ENCODE data around the gene SIRPD. TPM values are rescaled to one million over a fixed set of nuclear protein-coding genes. Genes with fewer than 3 reads are reported as not detected.
"Not testable (repeated sequence)": the region's sequence is repeated elsewhere in the genome, so short reads cannot be mapped to it uniquely, and the experiment has no call there.

Gene SIRPD
- polyA plus RNA-seq, 1 donor, result 0.19 TPM

- WGBS (ENCODE audit: insufficient coverage, low lambda C conversion rate), result no CpG with 5 or more reads among the region's 8 CpGs
- H3K27me3 ChIP-seq (ENCODE audit: control insufficient read depth, insufficient read depth, low read length); H3K4me3 ChIP-seq (ENCODE audit: low read length); H3K4me1 ChIP-seq (ENCODE audit: control insufficient read depth, insufficient read depth, low read length); H3K27ac ChIP-seq (ENCODE audit: low read length); H3K36me3 ChIP-seq (ENCODE audit: control insufficient read depth, insufficient read depth, low read length); H3K9me3 ChIP-seq (ENCODE audit: control insufficient read depth, low read depth, low read length); DNase-seq: not testable (repeated sequence)
Measured at GRCh38 chr20:1571583-1571982, 14.1 kb upstream of the SIRPD start.

GRCh38 chr20:1569415-1569881 is 11.9 kb upstream of the SIRPD start:
- Histone ChIP-seq H3K36me3 (ENCODE audit: control insufficient read depth, insufficient read depth, low read length) (no peaks in the 10 kb centered on the region), H3K27ac (ENCODE audit: low read length) (no peak overlapping the region), H3K4me1 (ENCODE audit: control insufficient read depth, insufficient read depth, low read length) (no peaks in the 10 kb centered on the region), H3K27me3 (ENCODE audit: control insufficient read depth, insufficient read depth, low read length) (peaks cover 3% of the 10 kb centered on the region), H3K4me3 (ENCODE audit: low read length) (no peak overlapping the region), H3K9me3 (ENCODE audit: control insufficient read depth, low read depth, low read length) (no peaks in the 10 kb centered on the region)
- no peak for DNase-seq
- WGBS (ENCODE audit: insufficient coverage, low lambda C conversion rate), result no CpG with 5 or more reads among the region's 7 CpGs

- Histone ChIP-seq H3K27ac (ENCODE audit: low read length) (no peak overlapping the region), H3K4me3 (ENCODE audit: low read length) (no peak overlapping the region), H3K4me1 (ENCODE audit: control insufficient read depth, insufficient read depth, low read length) (no peaks in the 10 kb centered on the region), H3K9me3 (ENCODE audit: control insufficient read depth, low read depth, low read length) (no peaks in the 10 kb centered on the region), H3K36me3 (ENCODE audit: control insufficient read depth, insufficient read depth, low read length) (no peaks in the 10 kb centered on the region), H3K27me3 (ENCODE audit: control insufficient read depth, insufficient read depth, low read length) (peaks cover 3% of the 10 kb centered on the region)
- WGBS (ENCODE audit: insufficient coverage, low lambda C conversion rate), result no CpG with 5 or more reads among the region's 1 CpG
- no peak for DNase-seq
Measured at GRCh38 chr20:1568163-1568490, 10.6 kb upstream of the SIRPD start.

GRCh38 chr20:1567392-1568162 is 10.1 kb upstream of the SIRPD start:
- Histone ChIP-seq H3K4me3 (ENCODE audit: low read length) (no peak overlapping the region), H3K27me3 (ENCODE audit: control insufficient read depth, insufficient read depth, low read length) (peaks cover 3% of the 10 kb centered on the region), H3K27ac (ENCODE audit: low read length) (no peak overlapping the region), H3K36me3 (ENCODE audit: control insufficient read depth, insufficient read depth, low read length) (no peaks in the 10 kb centered on the region), H3K4me1 (ENCODE audit: control insufficient read depth, insufficient read depth, low read length) (no peaks in the 10 kb centered on the region), H3K9me3 (ENCODE audit: control insufficient read depth, low read depth, low read length) (no peaks in the 10 kb centered on the region)
- no peak for DNase-seq
- WGBS (ENCODE audit: insufficient coverage, low lambda C conversion rate), result no CpG with 5 or more reads among the region's 6 CpGs

GRCh38 chr20:1566701-1567100 is 9.2 kb upstream of the SIRPD start:
- WGBS (ENCODE audit: insufficient coverage, low lambda C conversion rate), result 100% methylated on average over 1 of the region's 2 CpGs
- DNase-seq, result no peak

GRCh38 chr20:1565461-1565860 is 8.0 kb upstream of the SIRPD start:
- H3K9me3 ChIP-seq (ENCODE audit: control insufficient read depth, low read depth, low read length), result no peaks in the 10 kb centered on the region
- H3K4me3 ChIP-seq (ENCODE audit: low read length), result no peak overlapping the region
- no peak overlapping the region for H3K27ac ChIP-seq (ENCODE audit: low read length)
- no peak for DNase-seq
- no peaks in the 10 kb centered on the region for H3K36me3 ChIP-seq (ENCODE audit: control insufficient read depth, insufficient read depth, low read length)
- no peaks in the 10 kb centered on the region for H3K4me1 ChIP-seq (ENCODE audit: control insufficient read depth, insufficient read depth, low read length)
- H3K27me3 ChIP-seq (ENCODE audit: control insufficient read depth, insufficient read depth, low read length), result peaks cover 3% of the 10 kb centered on the region
- no CpG with 5 or more reads among the region's 2 CpGs for WGBS (ENCODE audit: insufficient coverage, low lambda C conversion rate)

More at GRCh38 chr20:1566701-1567100, 9.2 kb upstream of the SIRPD start:
- Histone ChIP-seq H3K4me1 (ENCODE audit: control insufficient read depth, insufficient read depth, low read length) (no peaks in the 10 kb centered on the region), H3K27ac (ENCODE audit: low read length) (no peak overlapping the region), H3K36me3 (ENCODE audit: control insufficient read depth, insufficient read depth, low read length) (no peaks in the 10 kb centered on the region), H3K4me3 (ENCODE audit: low read length) (no peak overlapping the region), H3K9me3 (ENCODE audit: control insufficient read depth, low read depth, low read length) (no peaks in the 10 kb centered on the region), H3K27me3 (ENCODE audit: control insufficient read depth, insufficient read depth, low read length) (peaks cover 3% of the 10 kb centered on the region)

GRCh38 chr20:1563598-1563997 is 6.1 kb upstream of the SIRPD start:
- H3K36me3 ChIP-seq (ENCODE audit: control insufficient read depth, insufficient read depth, low read length), result no peaks in the 10 kb centered on the region
- H3K27ac ChIP-seq (ENCODE audit: low read length), result no peak overlapping the region
- no peak overlapping the region for H3K4me3 ChIP-seq (ENCODE audit: low read length)
- H3K4me1 ChIP-seq (ENCODE audit: control insufficient read depth, insufficient read depth, low read length), result no peaks in the 10 kb centered on the region
- DNase-seq, result no peak
- H3K9me3 ChIP-seq (ENCODE audit: control insufficient read depth, low read depth, low read length), result no peaks in the 10 kb centered on the region
- H3K27me3 ChIP-seq (ENCODE audit: control insufficient read depth, insufficient read depth, low read length), result peaks cover 3% of the 10 kb centered on the region
- WGBS (ENCODE audit: insufficient coverage, low lambda C conversion rate), result no CpG with 5 or more reads among the region's 2 CpGs

GRCh38 chr20:1562622-1563021 is 5.1 kb upstream of the SIRPD start:
- DNase-seq, result no peak

GRCh38 chr20:1561350-1561749 is 3.8 kb upstream of the SIRPD start:
- Histone ChIP-seq H3K27me3 (ENCODE audit: control insufficient read depth, insufficient read depth, low read length) (no peaks in the 10 kb centered on the region), H3K36me3 (ENCODE audit: control insufficient read depth, insufficient read depth, low read length) (no peaks in the 10 kb centered on the region), H3K27ac (ENCODE audit: low read length) (no peak overlapping the region), H3K4me1 (ENCODE audit: control insufficient read depth, insufficient read depth, low read length) (no peaks in the 10 kb centered on the region), H3K4me3 (ENCODE audit: low read length) (no peak overlapping the region), H3K9me3 (ENCODE audit: control insufficient read depth, low read depth, low read length) (no peaks in the 10 kb centered on the region)
- 71% methylated on average over 2 of the region's 2 CpGs for WGBS (ENCODE audit: insufficient coverage, low lambda C conversion rate)
- no peak for DNase-seq

More at GRCh38 chr20:1562622-1563021, 5.1 kb upstream of the SIRPD start:
- WGBS (ENCODE audit: insufficient coverage, low lambda C conversion rate), result no CpG with 5 or more reads among the region's 2 CpGs
- no peaks in the 10 kb centered on the region for H3K9me3 ChIP-seq (ENCODE audit: control insufficient read depth, low read depth, low read length)
- no peaks in the 10 kb centered on the region for H3K4me1 ChIP-seq (ENCODE audit: control insufficient read depth, insufficient read depth, low read length)
- no peak overlapping the region for H3K27ac ChIP-seq (ENCODE audit: low read length)
- H3K36me3 ChIP-seq (ENCODE audit: control insufficient read depth, insufficient read depth, low read length), result no peaks in the 10 kb centered on the region
- no peaks in the 10 kb centered on the region for H3K27me3 ChIP-seq (ENCODE audit: control insufficient read depth, insufficient read depth, low read length)
- no peak overlapping the region for H3K4me3 ChIP-seq (ENCODE audit: low read length)

GRCh38 chr20:1555952-1556351 is 1.6 kb downstream of the SIRPD start:
- peaks cover 6% of the 10 kb centered on the region for H3K27me3 ChIP-seq (ENCODE audit: control insufficient read depth, insufficient read depth, low read length)
- no peak for DNase-seq
- H3K4me1 ChIP-seq (ENCODE audit: control insufficient read depth, insufficient read depth, low read length), result no peaks in the 10 kb centered on the region
- H3K9me3 ChIP-seq (ENCODE audit: control insufficient read depth, low read depth, low read length), result no peaks in the 10 kb centered on the region
- no peak overlapping the region for H3K4me3 ChIP-seq (ENCODE audit: low read length)
- no peak overlapping the region for H3K27ac ChIP-seq (ENCODE audit: low read length)
- H3K36me3 ChIP-seq (ENCODE audit: control insufficient read depth, insufficient read depth, low read length), result no peaks in the 10 kb centered on the region

GRCh38 chr20:1539816-1540419 is 17.6 kb downstream of the SIRPD start:
- Histone ChIP-seq H3K27me3 (ENCODE audit: control insufficient read depth, insufficient read depth, low read length) (no peaks in the 10 kb centered on the region), H3K36me3 (ENCODE audit: control insufficient read depth, insufficient read depth, low read length) (no peaks in the 10 kb centered on the region), H3K4me1 (ENCODE audit: control insufficient read depth, insufficient read depth, low read length) (no peaks in the 10 kb centered on the region), H3K27ac (ENCODE audit: low read length) (no peak overlapping the region), H3K9me3 (ENCODE audit: control insufficient read depth, low read depth, low read length) (no peaks in the 10 kb centered on the region), H3K4me3 (ENCODE audit: low read length) (no peak overlapping the region)
- no peak for DNase-seq
- no CpG with 5 or more reads among the region's 1 CpG for WGBS (ENCODE audit: insufficient coverage, low lambda C conversion rate)

All from large intestine (tissue), 3 donors.